Fibroblast of lung (primary cell): Measurements from ENCODE around the gene TMEM33.

Source experiments
- CTCF ChIP-seq, 2 donors: IDR thresholded peaks in 1 of 2; conservative IDR thresholded peaks in 1 of 2; 1 replicate in 1 of 2; 2 replicates in 1 of 2; pipeline ENCODE4 v1.5.1; 2011 to 2012; ENCODE audit warnings: low read length in 2 of 2, control low read depth in 1 of 2, inconsistent platforms in 1 of 2, low read depth in 1 of 2, mild to moderate bottlenecking in 1 of 2
- EZH2 ChIP-seq: IDR thresholded peaks from 2 replicates; pipeline ENCODE4 v1.5.1; 2012; ENCODE audit warnings: low read length, control low read depth, mild to moderate bottlenecking; ENCODE audit errors: missing control alignments

- no peak for TF ChIP-seq CTCF (conservative IDR thresholded peaks at IDR 0.05 in 1 of 2, IDR thresholded peaks at IDR 0.05 in 1 of 2; ENCODE audit: low read depth in 1 of 2, low read length in 2 of 2)
- no peak for TF ChIP-seq EZH2
These were observed 13.8 kb upstream of the TMEM33 start for GRCh38 chr4:41921476-41921875.
